Inflammatory macrophage treated with lipopolysaccharide for 4 hours (primary cell): ENCODE results near the gene PAFAH2.

Source experiments
- DNase-seq: peaks from one replicate; pipeline ENCODE4 v3.0.0-alpha.2; 2020

The PAFAH2 gene

GRCh38 chr1:26031196-26031595 is 33.3 kb upstream of the PAFAH2 start:
- DNase-seq = no peak

- DNase-seq = no peak
Measured at GRCh38 chr1:26029864-26030481, 32.1 kb upstream of the PAFAH2 start.

GRCh38 chr1:26029054-26029863 is 31.4 kb upstream of the PAFAH2 start:
- DNase-seq = no peak

GRCh38 chr1:26028490-26028980 is 30.7 kb upstream of the PAFAH2 start:
- DNase-seq = no peak

- DNase-seq = peak; percentile 82
Measured at GRCh38 chr1:26027716-26028489, 30.0 kb upstream of the PAFAH2 start.

- no peak for DNase-seq
Measured at GRCh38 chr1:26025517-26025916, 27.7 kb upstream of the PAFAH2 start.

- no peak for DNase-seq
Measured at GRCh38 chr1:26025060-26025459, 27.2 kb upstream of the PAFAH2 start.

- DNase-seq = no peak
Measured at GRCh38 chr1:26023826-26024225, 26.0 kb upstream of the PAFAH2 start.

GRCh38 chr1:26023009-26023408 is 25.1 kb upstream of the PAFAH2 start:
- DNase-seq = no peak

- DNase-seq = no peak
Measured at GRCh38 chr1:26022404-26022779, 24.5 kb upstream of the PAFAH2 start.

- DNase-seq = no peak
Measured at GRCh38 chr1:26021647-26022403, 24.0 kb upstream of the PAFAH2 start, which contains the start of gene EXTL1. TSS of gene EXTL1 (plus strand) at chr1:26021775. CDS start at chr1:26022647, 872 bp downstream.

GRCh38 chr1:26020941-26021646 is 23.2 kb upstream of the PAFAH2 start:
- DNase-seq = no peak

GRCh38 chr1:26020330-26020768 is 22.5 kb upstream of the PAFAH2 start:
- DNase-seq = no peak

GRCh38 chr1:26019641-26020315 is 21.9 kb upstream of the PAFAH2 start:
- DNase-seq = no peak

GRCh38 chr1:26017606-26018005 is 19.7 kb upstream of the PAFAH2 start:
- no peak for DNase-seq

- peak; percentile 55 for DNase-seq
Measured at GRCh38 chr1:26016953-26017545, 19.2 kb upstream of the PAFAH2 start.

GRCh38 chr1:26016258-26016952 is 18.5 kb upstream of the PAFAH2 start:
- DNase-seq = peak; percentile 29

- peak; percentile 96 for DNase-seq
Measured at GRCh38 chr1:26015358-26015757, 17.5 kb upstream of the PAFAH2 start.

- DNase-seq = no peak
Measured at GRCh38 chr1:26014179-26014578, 16.3 kb upstream of the PAFAH2 start.

- no peak for DNase-seq
Measured at GRCh38 chr1:26012864-26013263, 15.0 kb upstream of the PAFAH2 start.
